Measurements from ENCODE around the gene SLC26A9. TPM values are rescaled to one million over a fixed set of nuclear protein-coding genes. Genes with fewer than 3 reads are reported as not detected.

The SLC26A9 gene
- total and polyA plus RNA-seq, 2 of the 4 experiments (the other 2 are of a cell fraction) = not detected

DNA sequence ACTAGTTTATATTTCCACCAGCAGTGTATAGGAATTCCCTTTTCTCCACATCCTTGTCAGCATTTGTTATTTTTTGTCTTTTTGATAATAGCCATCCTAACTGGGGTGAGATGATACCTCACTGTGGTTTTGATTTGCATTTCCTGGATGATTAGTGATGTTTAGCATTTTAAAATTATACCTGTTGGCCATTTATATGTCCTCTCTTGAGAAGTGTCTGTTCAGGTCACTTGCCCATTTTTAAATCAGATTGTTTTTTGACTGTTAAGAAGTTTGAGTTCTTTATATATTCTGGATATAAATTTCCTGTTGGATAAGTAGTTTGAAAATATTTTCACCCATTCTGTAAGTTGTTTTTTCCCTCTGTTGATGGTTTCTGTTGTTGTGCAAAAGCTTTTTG is 62.3 kb downstream of the SLC26A9 start:
- H3K4me2 ChIP-seq (ENCODE audit: low read depth, low read length) = no peak overlapping the region
- no peak overlapping the region for H4K5ac ChIP-seq (ENCODE audit: low read depth, low read length)
- no peaks in the 10 kb centered on the region for H3K4me1 ChIP-seq (ENCODE audit: control insufficient read depth, insufficient read depth, low read length)
- H2AFZ ChIP-seq (replicated peaks; ENCODE audit: low read length, poor library complexity) = no peak overlapping the region
- H2BK20ac ChIP-seq (ENCODE audit: low read depth, low read length) = no peak overlapping the region
- H3K9ac ChIP-seq (ENCODE audit: low read depth, low read length) = no peak overlapping the region
- no peak overlapping the region for H2AK5ac ChIP-seq (ENCODE audit: low read depth, low read length)
- no TSS peak for BruUV-seq (replicated peaks)
- H2BK5ac ChIP-seq (ENCODE audit: low read depth, low read length, poor library complexity, severe bottlenecking) = no peak overlapping the region
- no peak overlapping the region for H3K4ac ChIP-seq (ENCODE audit: low read depth, low read length)
- no peaks in the 10 kb centered on the region for H3K79me1 ChIP-seq (ENCODE audit: low read depth in 1 of 2, low read length in 2 of 2)
- CTCF ChIA-PET = no interaction called here
- no peak for TF ChIP-seq MAZ (IDR thresholded peaks at IDR 0.05; ENCODE audit: borderline replicate concordance, low read depth, low read length)
- TF ChIP-seq, protein P1, sequence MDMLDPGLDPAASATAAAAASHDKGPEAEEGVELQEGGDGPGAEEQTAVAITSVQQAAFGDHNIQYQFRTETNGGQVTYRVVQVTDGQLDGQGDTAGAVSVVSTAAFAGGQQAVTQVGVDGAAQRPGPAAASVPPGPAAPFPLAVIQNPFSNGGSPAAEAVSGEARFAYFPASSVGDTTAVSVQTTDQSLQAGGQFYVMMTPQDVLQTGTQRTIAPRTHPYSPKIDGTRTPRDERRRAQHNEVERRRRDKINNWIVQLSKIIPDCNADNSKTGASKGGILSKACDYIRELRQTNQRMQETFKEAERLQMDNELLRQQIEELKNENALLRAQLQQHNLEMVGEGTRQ (IDR thresholded peaks at IDR 0.05; ENCODE audit: low read depth, low read length) = no peak
- H3K14ac ChIP-seq (replicated peaks; ENCODE audit: low read depth, low read length) = no peak overlapping the region
- DNase-seq = no peak
- H3K56ac ChIP-seq (ENCODE audit: extremely low read depth, insufficient read depth, low read length) = no peak overlapping the region
- H4K20me1 ChIP-seq (ENCODE audit: insufficient read depth, low read length) = no peaks in the 10 kb centered on the region
- no peak overlapping the region for H2AK9ac ChIP-seq (replicated peaks; ENCODE audit: low read depth, low read length, poor library complexity)
- H3K9me3 ChIP-seq (ENCODE audit: control insufficient read depth, insufficient read depth, low read length) = no peaks in the 10 kb centered on the region
- no peak overlapping the region for H3K23ac ChIP-seq (ENCODE audit: low read depth, low read length)
- H2BK120ac ChIP-seq (ENCODE audit: low read depth, low read length) = no peak overlapping the region
- no peak overlapping the region for H4K91ac ChIP-seq (ENCODE audit: insufficient read depth, low read depth, low read length)
- no peak overlapping the region for H3K4me3 ChIP-seq (ENCODE audit: insufficient read depth, low read depth, low read length)
- no peak overlapping the region for H3K18ac ChIP-seq (ENCODE audit: low read depth, low read length)
- no peaks in the 10 kb centered on the region for H3K36me3 ChIP-seq (ENCODE audit: control insufficient read depth, insufficient read depth, low read length)
- POLR2A ChIA-PET (ENCODE audit: unreplicated experiment) = no interaction called here
- intact Hi-C loops (cut with micrococcal nuclease) (loop anchor here (5.0 kb wide), 1 partner anchor 44 kb away; no protein-coding TSS in a partner anchor), in situ Hi-C loops (cut with MboI; ENCODE audit: low sequenced_read_pairs) (no loop called here), dilution Hi-C loops (cut with HindIII; ENCODE audit: low sequenced_read_pairs, unreplicated experiment) (no loop called here)
- H3K27ac ChIP-seq (ENCODE audit: insufficient read depth, low read length) = no peak overlapping the region
- H3K27me3 ChIP-seq (ENCODE audit: control insufficient read depth, insufficient read depth, low read length) = peaks cover 8% of the 10 kb centered on the region
- no peak overlapping the region for H4K8ac ChIP-seq (ENCODE audit: low read depth in 2 of 2, low read length in 2 of 2)
- no peak for ATAC-seq (ENCODE audit: low read depth)
- H3K9me1 ChIP-seq (ENCODE audit: insufficient read depth, low read length) = no peaks in the 10 kb centered on the region
- no peak overlapping the region for H2BK15ac ChIP-seq (ENCODE audit: low read depth, low read length)
